ENCODE measurements around the gene ZNF521. TPM values are rescaled to one million over a fixed set of nuclear protein-coding genes. Genes with fewer than 3 reads are reported as not detected.

The ZNF521 gene
- total and polyA plus RNA-seq, 10 donors: 2.9 to 136 (median 71.8) TPM

DNA sequence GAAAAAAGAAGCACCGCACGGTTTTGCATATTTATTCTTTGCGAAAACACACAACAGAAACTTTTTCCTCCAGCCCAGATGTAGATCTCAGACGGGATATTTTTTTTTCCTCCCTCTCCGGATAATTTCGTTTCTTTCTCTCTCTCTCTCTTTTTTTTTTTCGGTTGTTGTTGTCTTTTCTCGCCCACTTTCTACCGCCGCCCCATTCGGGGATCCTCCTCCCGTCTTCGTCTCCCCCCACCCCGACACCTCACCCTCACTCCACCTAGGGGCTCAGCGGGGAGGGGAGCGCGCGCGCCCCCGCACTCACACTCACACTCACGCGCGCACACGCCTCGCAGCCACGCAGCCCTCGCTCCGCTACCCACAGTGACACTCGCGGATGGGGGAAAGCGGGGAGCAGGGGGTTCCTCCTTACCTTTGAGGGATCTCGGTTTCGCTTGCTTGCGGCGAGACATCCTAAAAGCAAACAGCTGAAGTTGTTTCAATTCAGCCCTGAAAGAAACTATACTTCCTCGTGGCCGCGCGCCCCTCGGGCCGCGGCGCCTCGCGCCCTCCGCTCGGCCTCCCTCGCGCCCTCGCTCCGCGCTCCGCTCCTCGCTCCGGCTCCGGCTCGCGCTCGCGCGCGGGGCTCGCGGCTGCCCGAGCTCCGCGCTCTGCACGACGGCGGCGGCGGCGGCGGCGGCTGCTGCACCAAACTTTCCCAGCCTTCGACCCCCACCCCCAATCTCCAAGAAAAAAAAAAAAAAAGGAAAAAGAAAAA is 1.3 kb downstream of the ZNF521 start:
- peak overlapping the region; percentile 47 to 79 (median 58) for H3K4me3 ChIP-seq
- intact Hi-C loops (cut with DNase I; ENCODE audit: low total_unique reads): no loop called here
- peak overlapping the region; percentile 66 to 92 (median 89) for H3K27ac ChIP-seq
- peaks cover 5 to 40% (median 24%) of the 10 kb centered on the region in 6 donors for H3K4me1 ChIP-seq
- peaks cover 0 to 3% (median 0%) of the 10 kb centered on the region in 8 donors for H3K9me3 ChIP-seq
- TF ChIP-seq POLR2A (IDR thresholded peaks at IDR 0.05): no peak
- TF ChIP-seq POLR2AphosphoS5 (IDR thresholded peaks at IDR 0.05): peak; percentile 21 to 76 (median 70)
- H3K36me3 ChIP-seq: no peaks in the 10 kb centered on the region
- DNase-seq: peak; percentile 78
- peaks cover 0 to 82% (median 36%) of the 10 kb centered on the region in 7 donors for H3K27me3 ChIP-seq (replicated peaks in 1 of 7)
- 1 to 7% (median 1%) methylated on average over 53 to 76 of the region's 76 CpGs for WGBS, 5 donors

- 0 to 4% (median 1%) methylated on average over 25 to 64 of the region's 64 CpGs for WGBS, 5 donors
- peaks cover 0 to 82% (median 36%) of the 10 kb centered on the region in 7 donors for H3K27me3 ChIP-seq (replicated peaks in 1 of 7)
- intact Hi-C loops (cut with DNase I; ENCODE audit: low total_unique reads): loop anchor here (10.0 kb wide), 1 partner anchor 475 kb away; no protein-coding TSS in a partner anchor
Observed at GRCh38 chr18:25349926-25350487, 2.0 kb downstream of the ZNF521 start.

GRCh38 chr18:25349131-25349925 is 2.6 kb downstream of the ZNF521 start:
- Histone ChIP-seq H3K4me3 (peak overlapping the region; percentile 47 to 79 (median 58)), H3K27me3 (replicated peaks in 1 of 7) (peaks cover 0 to 78% (median 35%) of the 10 kb centered on the region in 7 donors), H3K9me3 (peaks cover 0 to 3% (median 0%) of the 10 kb centered on the region in 8 donors), H3K4me1 (peaks cover 5 to 40% (median 24%) of the 10 kb centered on the region in 6 donors), H3K36me3 (no peaks in the 10 kb centered on the region), H3K27ac (peak overlapping the region; percentile 32 to 92 (median 89))
- WGBS, 5 donors: 1 to 6% (median 1%) methylated on average over 46 to 78 of the region's 78 CpGs
- intact Hi-C loops (cut with DNase I; ENCODE audit: low total_unique reads): loop anchor here (10.0 kb wide), 1 partner anchor 475 kb away; no protein-coding TSS in a partner anchor
- DNase-seq: peak; percentile 81
- TF ChIP-seq CTCF (IDR thresholded peaks at IDR 0.05 in 8 of 11, conservative IDR thresholded peaks at IDR 0.05 in 3 of 11): no peak
- TF ChIP-seq POLR2A (IDR thresholded peaks at IDR 0.05): no peak
- peak in 2 of 3 donors; percentile 47 to 52 for TF ChIP-seq POLR2AphosphoS5 (IDR thresholded peaks at IDR 0.05)

More at GRCh38 chr18:25349926-25350487, 2.0 kb downstream of the ZNF521 start:
- Histone ChIP-seq H3K36me3 (no peaks in the 10 kb centered on the region), H3K4me3 (peak overlapping the region; percentile 47 to 79 (median 58)), H3K4me1 (peaks cover 5 to 40% (median 24%) of the 10 kb centered on the region in 6 donors), H3K9me3 (peaks cover 0 to 3% (median 0%) of the 10 kb centered on the region in 8 donors), H3K27ac (peak overlapping the region; percentile 66 to 92 (median 89))
- DNase-seq: peak; percentile 75
- TF ChIP-seq POLR2AphosphoS5 (IDR thresholded peaks at IDR 0.05) (peak in 1 of 3 donors; percentile 1), POLR2A (IDR thresholded peaks at IDR 0.05) (no peak)

GRCh38 chr18:25348386-25349130 is 3.4 kb downstream of the ZNF521 start:
- H3K27me3 ChIP-seq (replicated peaks in 1 of 7): peaks cover 0 to 73% (median 31%) of the 10 kb centered on the region in 7 donors
- peaks cover 5 to 40% (median 24%) of the 10 kb centered on the region in 6 donors for H3K4me1 ChIP-seq
- intact Hi-C loops (cut with DNase I; ENCODE audit: low total_unique reads): loop anchor here (10.0 kb wide), 1 partner anchor 474 kb away; no protein-coding TSS in a partner anchor
- TF ChIP-seq POLR2A (IDR thresholded peaks at IDR 0.05): no peak
- TF ChIP-seq POLR2AphosphoS5 (IDR thresholded peaks at IDR 0.05): no peak
- TF ChIP-seq CTCF (IDR thresholded peaks at IDR 0.05 in 8 of 11, conservative IDR thresholded peaks at IDR 0.05 in 3 of 11): no peak
- peak overlapping the region; percentile 29 to 79 (median 58) for H3K4me3 ChIP-seq
- H3K27ac ChIP-seq: peak overlapping the region; percentile 32 to 92 (median 89)
- H3K9me3 ChIP-seq: peaks cover 0 to 3% (median 0%) of the 10 kb centered on the region in 8 donors
- no peaks in the 10 kb centered on the region for H3K36me3 ChIP-seq
- WGBS, 5 donors: 34 to 42% (median 41%) methylated on average over 17 of the region's 17 CpGs
- no peak for DNase-seq
